Renal pelvis (tissue), 12 donors: ENCODE data around the gene MRPL21. TPM values are rescaled to one million over a fixed set of nuclear protein-coding genes. Genes with fewer than 3 reads are reported as not detected.

Experiments
- DNase-seq: peaks from one replicate; pipeline ENCODE4 v3.0.0-alpha.2; 2013
- long read RNA-seq, 16 experiments: transcript quantifications; one replicate each; lab custom pipeline, GENCODE V29; 2026
- polyA plus RNA-seq, 3 donors: library from polyadenylated mRNA; unstranded; fragments of 120-200 nt; gene quantifications; one replicate each; pipeline ENCODE4 v1.2.1, GENCODE V29; 2013; ENCODE audit not compliant: insufficient read length in 3 of 3

Gene MRPL21
- 10 to 100 TPM; 76.6 to 86.9 (median 85.9) TPM for polyA plus RNA-seq
- long read RNA-seq, donor 1, transcript MRPL21-201 (7 exons, 683 nt), result major isoform, 53 of 64 reads
- long read RNA-seq, donor 1, transcript MRPL21-202 (7 exons, 662 nt), result minor isoform, 10 of 64 reads
- long read RNA-seq, donor 1, partial matches to known transcripts, result 0 of 64 reads
- long read RNA-seq, donor 1, other reads (novel, unspliced or antisense), result 0 of 64 reads
- long read RNA-seq, donor 2, transcript MRPL21-202 (7 exons, 662 nt), result minor isoform, 19 of 106 reads
- long read RNA-seq, donor 2, transcript MRPL21-201 (7 exons, 683 nt), result major isoform, 85 of 106 reads
- long read RNA-seq, donor 2, partial matches to known transcripts, result 0 of 106 reads
- long read RNA-seq, donor 2, other reads (novel, unspliced or antisense), result 0 of 106 reads
- long read RNA-seq, donor 3, transcript MRPL21-202 (7 exons, 662 nt), result minor isoform, 8 of 52 reads
- long read RNA-seq, donor 3, transcript MRPL21-201 (7 exons, 683 nt), result major isoform, 42 of 52 reads
- long read RNA-seq, donor 3, partial matches to known transcripts, result 0 of 52 reads
- long read RNA-seq, donor 3, other reads (novel, unspliced or antisense), result 0 of 52 reads
- long read RNA-seq, donor 4, transcript MRPL21-202 (7 exons, 662 nt), result minor isoform, 14 of 89 reads
- long read RNA-seq, donor 4, transcript MRPL21-201 (7 exons, 683 nt), result major isoform, 74 of 89 reads
- long read RNA-seq, donor 4, partial matches to known transcripts, result 0 of 89 reads
- long read RNA-seq, donor 4, other reads (novel, unspliced or antisense), result 0 of 89 reads
- long read RNA-seq, donor 5, transcript MRPL21-201 (7 exons, 683 nt), result major isoform, 36 of 46 reads
- long read RNA-seq, donor 5, transcript MRPL21-202 (7 exons, 662 nt), result minor isoform, 9 of 46 reads
- long read RNA-seq, donor 5, partial matches to known transcripts, result 0 of 46 reads
- long read RNA-seq, donor 5, other reads (novel, unspliced or antisense), result 0 of 46 reads
- long read RNA-seq, donor 6, transcript MRPL21-201 (7 exons, 683 nt), result major isoform, 51 of 62 reads
- long read RNA-seq, donor 6, transcript MRPL21-202 (7 exons, 662 nt), result minor isoform, 8 of 62 reads
- long read RNA-seq, donor 6, partial matches to known transcripts, result 0 of 62 reads
- long read RNA-seq, donor 6, other reads (novel, unspliced or antisense), result 0 of 62 reads
- long read RNA-seq, donor 7, transcript MRPL21-201 (7 exons, 683 nt), result major isoform, 44 of 48 reads
- long read RNA-seq, donor 7, partial matches to known transcripts, result 0 of 48 reads
- long read RNA-seq, donor 7, other reads (novel, unspliced or antisense), result 0 of 48 reads
- long read RNA-seq, donor 8, transcript MRPL21-201 (7 exons, 683 nt), result major isoform, 11 of 14 reads
- long read RNA-seq, donor 8, partial matches to known transcripts, result 0 of 14 reads
- long read RNA-seq, donor 8, other reads (novel, unspliced or antisense), result 0 of 14 reads
- long read RNA-seq, donor 9, transcript MRPL21-201 (7 exons, 683 nt), result major isoform, 58 of 72 reads
- long read RNA-seq, donor 9, transcript MRPL21-202 (7 exons, 662 nt), result minor isoform, 12 of 72 reads
- long read RNA-seq, donor 9, partial matches to known transcripts, result 0 of 72 reads
- long read RNA-seq, donor 9, other reads (novel, unspliced or antisense), result 0 of 72 reads
- long read RNA-seq, donor 10, transcript MRPL21-201 (7 exons, 683 nt), result major isoform, 49 of 66 reads
- long read RNA-seq, donor 10, transcript MRPL21-202 (7 exons, 662 nt), result minor isoform, 10 of 66 reads
- long read RNA-seq, donor 10, partial matches to known transcripts, result 6 of 66 reads
- long read RNA-seq, donor 10, other reads (novel, unspliced or antisense), result 0 of 66 reads
- long read RNA-seq, donor 11, transcript MRPL21-201 (7 exons, 683 nt), result major isoform, 44 of 57 reads
- long read RNA-seq, donor 11, transcript MRPL21-202 (7 exons, 662 nt), result minor isoform, 12 of 57 reads
- long read RNA-seq, donor 11, partial matches to known transcripts, result 0 of 57 reads
- long read RNA-seq, donor 11, other reads (novel, unspliced or antisense), result 0 of 57 reads
- long read RNA-seq, donor 12, transcript MRPL21-202 (7 exons, 662 nt), result minor isoform, 12 of 89 reads
- long read RNA-seq, donor 12, transcript MRPL21-201 (7 exons, 683 nt), result major isoform, 71 of 89 reads
- long read RNA-seq, donor 12, partial matches to known transcripts, result 6 of 89 reads
- long read RNA-seq, donor 12, other reads (novel, unspliced or antisense), result 0 of 89 reads
- long read RNA-seq, donor 13, transcript MRPL21-201 (7 exons, 683 nt), result major isoform, 29 of 32 reads
- long read RNA-seq, donor 13, partial matches to known transcripts, result 0 of 32 reads
- long read RNA-seq, donor 13, other reads (novel, unspliced or antisense), result 0 of 32 reads
- long read RNA-seq, donor 14, result 0 reads
- long read RNA-seq, donor 15, transcript MRPL21-201 (7 exons, 683 nt), result major isoform, 73 of 106 reads
- long read RNA-seq, donor 15, transcript MRPL21-202 (7 exons, 662 nt), result minor isoform, 14 of 106 reads
- long read RNA-seq, donor 15, partial matches to known transcripts, result 7 of 106 reads
- long read RNA-seq, donor 15, other reads (novel, unspliced or antisense), result 11 of 106 reads
- long read RNA-seq, donor 16, transcript MRPL21-201 (7 exons, 683 nt), result major isoform, 48 of 68 reads
- long read RNA-seq, donor 16, transcript MRPL21-202 (7 exons, 662 nt), result minor isoform, 10 of 68 reads
- long read RNA-seq, donor 16, partial matches to known transcripts, result 6 of 68 reads
- long read RNA-seq, donor 16, other reads (novel, unspliced or antisense), result 0 of 68 reads

DNA sequence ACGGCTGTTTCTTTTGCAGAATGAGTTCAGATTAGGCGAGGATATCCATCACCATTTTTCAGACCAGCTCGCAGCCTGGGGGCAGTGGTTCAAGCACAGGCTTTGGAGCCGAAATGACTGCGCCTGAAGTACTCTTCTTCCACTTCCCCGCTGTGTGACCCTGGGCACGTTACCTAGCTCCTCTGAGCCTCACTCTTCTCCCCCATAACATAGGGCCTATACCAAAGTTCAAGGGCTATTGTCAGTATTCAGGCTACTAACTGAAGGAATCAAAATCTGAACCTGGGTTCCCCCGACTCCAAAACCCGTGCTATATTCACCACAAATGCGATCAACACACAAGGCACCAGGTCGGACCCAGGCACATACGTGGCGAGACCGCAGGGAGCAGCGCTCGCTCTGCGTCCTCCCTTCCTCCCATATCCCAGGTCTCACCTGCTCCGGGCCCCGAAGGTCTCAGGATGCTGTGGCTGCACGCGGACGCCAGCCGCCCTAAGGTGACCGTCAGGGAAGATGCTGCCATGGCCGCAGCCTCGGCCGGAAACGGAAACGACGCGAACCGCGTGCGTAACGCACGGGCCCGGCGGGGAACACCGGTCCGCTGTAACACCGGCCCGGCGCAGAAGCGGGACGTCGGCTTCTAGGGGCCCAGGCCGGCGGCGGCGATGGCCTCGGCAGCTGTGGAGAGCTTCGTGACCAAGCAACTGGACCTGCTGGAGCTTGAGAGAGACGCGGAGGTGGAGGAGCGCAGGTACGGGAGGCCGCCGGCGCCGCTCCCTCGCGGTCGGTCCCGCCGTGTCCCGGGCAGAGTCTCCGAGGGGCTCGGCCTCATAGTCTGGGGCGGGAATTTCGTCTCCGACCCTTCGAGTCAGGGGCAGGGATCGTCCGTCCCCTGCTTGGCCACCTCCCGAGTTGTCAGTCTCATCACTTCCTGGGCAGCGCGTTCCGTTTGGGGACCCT, at the start of gene MRPL21, which contains the start of gene IGHMBP2:
TSS of gene MRPL21 (minus strand) at position 545 of the 960 bp plus-strand sequence. CDS start at position 523, 22 bp downstream.
TSS of gene IGHMBP2 (plus strand) at position 604 of the 960 bp plus-strand sequence. CDS start at position 666, 62 bp downstream.
- DNase-seq, result peak; percentile 86

GRCh38 chr11:68950762-68951161, 47.1 kb upstream of the MRPL21 start:
- no peak for DNase-seq

- no peak for DNase-seq
Observed at GRCh38 chr11:68950270-68950669, 46.6 kb upstream of the MRPL21 start.

DNA sequence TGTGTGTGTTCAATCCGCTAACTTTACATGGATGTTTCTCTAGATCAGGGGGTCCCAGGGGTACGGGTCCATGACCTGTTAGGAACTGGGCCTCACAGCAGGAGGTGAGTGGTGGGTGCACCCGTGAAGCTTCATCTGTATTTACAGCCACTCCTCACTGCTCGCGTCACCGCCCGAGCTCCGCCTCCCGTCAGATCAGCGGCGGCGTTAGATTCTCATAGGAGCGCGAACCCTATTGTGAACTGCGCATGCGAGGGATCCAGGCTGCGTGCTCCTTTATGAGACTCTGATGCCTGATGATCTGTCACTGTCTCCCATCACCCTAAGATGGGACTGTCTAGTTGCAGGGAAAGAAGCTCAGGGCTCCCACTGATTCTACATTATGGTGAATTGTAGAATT, 45.3 kb upstream of the MRPL21 start:
- DNase-seq, result no peak

- DNase-seq, result no peak
Observed at GRCh38 chr11:68948496-68948895, 44.9 kb upstream of the MRPL21 start.

- no peak for DNase-seq
Observed at GRCh38 chr11:68947151-68947550, 43.5 kb upstream of the MRPL21 start.

- DNase-seq, result peak; percentile 79
Observed at GRCh38 chr11:68946416-68947090, 42.9 kb upstream of the MRPL21 start.

GRCh38 chr11:68942751-68943271, 39.2 kb upstream of the MRPL21 start:
- DNase-seq, result no peak

DNA sequence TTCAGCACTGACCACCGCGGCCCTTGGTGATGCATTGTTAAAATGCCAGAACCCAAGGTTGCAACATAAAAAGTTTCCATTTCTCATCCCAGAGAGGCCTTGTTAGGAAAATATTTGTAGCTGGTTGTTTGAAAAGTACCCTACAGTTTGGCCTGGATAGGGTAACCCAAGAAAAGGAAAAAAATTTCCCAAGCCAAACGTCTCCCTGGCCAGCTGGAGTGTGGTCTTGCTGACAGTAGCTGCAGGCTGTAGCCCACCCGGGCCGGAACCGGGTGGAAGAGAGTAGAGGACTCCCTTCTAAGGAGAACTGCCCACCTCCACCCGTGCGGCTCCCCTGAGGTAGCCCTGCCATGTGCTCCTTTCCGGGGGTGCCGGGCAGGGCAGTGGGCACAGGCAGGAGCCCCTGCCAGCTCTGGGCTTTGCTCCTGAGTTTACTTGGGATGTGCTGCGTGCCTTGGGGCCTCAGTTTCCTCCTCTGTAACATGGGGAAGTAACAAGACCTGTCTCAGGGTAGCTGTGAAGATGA, 38.5 kb upstream of the MRPL21 start:
- DNase-seq, result no peak

- no peak for DNase-seq
Observed at GRCh38 chr11:68941324-68942094, 37.9 kb upstream of the MRPL21 start.

GRCh38 chr11:68940651-68941323, 37.2 kb upstream of the MRPL21 start:
- DNase-seq, result no peak

- no peak for DNase-seq
Observed at GRCh38 chr11:68939583-68940555, 36.2 kb upstream of the MRPL21 start.
